Left lobe of liver (tissue), 2 donors: ENCODE results near the gene IL11. TPM values are rescaled to one million over a fixed set of nuclear protein-coding genes. Genes with fewer than 3 reads are reported as not detected.
"Not testable (repeated sequence)": the region's sequence is repeated elsewhere in the genome, so short reads cannot be mapped to it uniquely, and the experiment has no call there.

ENCODE experiments used
- ATAC-seq: fragments of 200-7000 bp; cut with Tn5 transposase; one replicate; pipeline ENCODE4 v1.9.1; 2020; ENCODE audit warnings: mild to moderate bottlenecking, moderate library complexity
- DNase-seq: peaks from one replicate; pipeline ENCODE4 v3.0.0-alpha.2; 2020; ENCODE audit warnings: low spot score
- total RNA-seq: library from RNA; stranded (reverse); gene quantifications from one replicate; pipeline ENCODE4 v1.2.1, GENCODE V29; 2021
- donor health status: DM: no; HTN: no; CAD: no; lungs with moderate emphysema.
- donor health status: DM: no; HTN: yes; CAD: no.

The IL11 gene
- total RNA-seq, 1 donor from 2014 or later: not detected

- DNase-seq: no peak
- no peak for ATAC-seq
Observed at GRCh38 chr19:55336101-55336500, 34.2 kb downstream of the IL11 start.

- ATAC-seq (peak; percentile 57), DNase-seq (no peak)
Observed at GRCh38 chr19:55333870-55334269, 36.4 kb downstream of the IL11 start.

DNA sequence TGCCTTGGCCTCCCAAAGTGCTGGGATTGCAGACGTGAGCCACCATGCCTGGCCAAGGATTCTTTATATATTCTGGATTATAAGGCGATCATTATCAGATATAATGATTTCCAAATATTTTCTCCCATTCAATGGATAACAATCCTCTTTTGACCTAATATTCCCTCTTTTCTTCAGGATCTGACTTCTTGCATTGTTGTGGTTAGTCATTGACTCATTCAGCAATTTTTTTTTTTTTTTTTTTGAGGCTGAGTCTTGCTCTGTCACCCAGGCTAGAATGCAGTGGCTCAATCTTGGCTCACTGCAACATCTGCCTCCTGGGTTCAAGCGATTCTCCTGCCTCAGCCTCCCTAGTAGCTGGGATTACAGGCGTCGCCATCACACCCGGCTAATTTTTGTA, 40.5 kb downstream of the IL11 start:
- ATAC-seq, DNase-seq: not testable (repeated sequence)

DNA sequence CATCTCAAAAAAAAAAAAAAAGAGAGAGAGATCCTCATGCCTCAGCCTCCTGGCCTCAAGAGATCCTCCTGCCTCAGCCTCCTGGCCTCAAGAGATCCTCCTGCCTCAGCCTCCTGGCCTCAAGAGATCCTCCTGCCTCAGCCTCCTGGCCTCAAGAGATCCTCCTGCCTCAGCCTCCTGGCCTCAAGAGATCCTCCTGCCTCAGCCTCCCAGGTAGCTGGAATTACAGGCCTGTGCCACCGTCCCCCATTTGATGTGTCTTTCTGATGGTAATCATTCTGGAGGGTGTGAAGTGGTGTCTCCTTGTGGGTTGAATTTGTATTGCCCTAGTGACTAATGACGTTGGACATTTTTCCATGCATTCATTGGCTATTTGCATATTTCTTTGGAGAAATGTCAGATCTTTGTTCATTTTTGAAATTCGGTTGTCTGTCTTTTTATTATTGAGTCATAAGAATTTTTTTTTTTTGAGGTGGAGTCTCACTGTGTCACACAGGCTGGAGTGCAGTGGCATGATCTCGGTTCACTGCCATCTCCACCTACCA, 41.4 kb downstream of the IL11 start:
- not testable (repeated sequence) for ATAC-seq

GRCh38 chr19:55325172-55325571, 45.1 kb downstream of the IL11 start, which contains the start of gene TMEM150B:
TSS of gene TMEM150B (minus strand) at chr19:55325341. CDS start at chr19:55321036, 4,305 bp downstream.
- no peak for DNase-seq
- ATAC-seq: peak; percentile 24

More for the DNA sequence above, 41.4 kb downstream of the IL11 start:
- not testable (repeated sequence) for DNase-seq

GRCh38 chr19:55324662-55325061, 45.6 kb downstream of the IL11 start:
- DNase-seq (no peak), ATAC-seq (no peak)

GRCh38 chr19:55322204-55322885, 47.9 kb downstream of the IL11 start:
- no peak for DNase-seq
- no peak for ATAC-seq

GRCh38 chr19:55321466-55322137, 48.7 kb downstream of the IL11 start:
- no peak for ATAC-seq
- DNase-seq: no peak

GRCh38 chr19:55320844-55321419, 49.3 kb downstream of the IL11 start:
- no peak for ATAC-seq
- no peak for DNase-seq

DNA sequence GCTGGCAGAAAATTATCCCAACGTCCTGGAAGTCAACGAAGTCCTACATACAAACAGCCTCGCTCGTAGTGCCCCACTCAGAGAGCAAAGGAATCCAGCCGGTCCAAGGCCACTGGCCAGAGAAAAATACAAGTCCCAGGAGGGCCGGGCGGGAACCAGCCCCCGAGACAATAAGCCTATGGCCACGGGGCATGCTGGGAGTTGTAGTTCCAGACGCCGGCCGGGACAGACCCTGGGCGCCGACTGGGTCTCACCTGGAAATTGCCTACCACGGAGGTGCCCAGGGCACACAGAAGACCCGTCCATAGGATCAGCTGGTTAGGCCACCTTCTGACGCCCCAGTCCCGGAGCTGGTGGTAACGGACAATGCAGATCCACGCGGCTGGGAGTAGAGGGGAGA, 50.5 kb downstream of the IL11 start:
- DNase-seq (no peak), ATAC-seq (no peak)

- ATAC-seq: no peak
- DNase-seq: no peak
Observed at GRCh38 chr19:55316646-55317045, 53.6 kb downstream of the IL11 start.

GRCh38 chr19:55315956-55316525, 54.2 kb downstream of the IL11 start:
- no peak for ATAC-seq
- no peak for DNase-seq

DNA sequence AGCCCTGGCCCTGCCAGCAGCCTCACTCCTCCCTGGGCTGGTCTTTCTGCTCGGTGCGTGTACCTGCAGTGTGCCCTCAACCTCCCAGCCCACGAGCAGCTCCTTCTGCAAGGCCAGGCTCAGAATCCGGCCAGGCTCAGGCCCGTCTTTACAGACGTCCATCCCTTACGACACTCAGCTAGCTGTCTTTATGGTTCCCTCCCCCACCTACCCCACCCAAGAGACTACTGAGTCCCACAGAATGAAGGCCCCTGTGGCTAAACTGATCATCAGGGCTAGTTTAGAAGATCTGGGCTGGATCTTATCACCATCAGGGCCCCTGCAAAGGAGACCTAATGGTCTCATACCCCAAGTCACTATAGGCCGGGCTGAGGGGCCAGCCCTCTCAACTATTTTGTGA, 55.9 kb downstream of the IL11 start:
- no peak for ATAC-seq
- DNase-seq: no peak

Other genes starting within 250 kb of the IL11 start
- 0.18 TPM for gene TNNT1, start 221.3 kb downstream of the IL11 start, total RNA-seq
- gene TNNI3, start 212.7 kb downstream of the IL11 start, total RNA-seq: not detected
- gene DNAAF3, start 203.8 kb downstream of the IL11 start, total RNA-seq: 0.63 TPM
- gene SYT5, start 190.2 kb downstream of the IL11 start, total RNA-seq: 0.20 TPM
- 6.3 TPM for gene PTPRH, start 161.0 kb downstream of the IL11 start, total RNA-seq
- 15.5 TPM for gene TMEM86B, start 141.7 kb downstream of the IL11 start, total RNA-seq
- 30.3 TPM for gene PPP6R1, start 111.4 kb downstream of the IL11 start, total RNA-seq
- gene HSPBP1, start 90.4 kb downstream of the IL11 start, total RNA-seq: 15.7 TPM
- gene BRSK1, start 86.5 kb downstream of the IL11 start, total RNA-seq: 0.55 TPM
- 1.2 TPM for gene TMEM150B, start 45.1 kb downstream of the IL11 start, total RNA-seq
- 4.5 TPM for gene KMT5C, start 30.6 kb downstream of the IL11 start, total RNA-seq
- gene COX6B2, start 15.7 kb downstream of the IL11 start, total RNA-seq: not detected
- gene GARIN5B, start 7.2 kb downstream of the IL11 start, total RNA-seq: not detected
- gene TMEM190, start 6.4 kb upstream of the IL11 start, total RNA-seq: not detected
- gene TMEM238, start 13.8 kb upstream of the IL11 start, total RNA-seq: 26.6 TPM
- gene RPL28, start 15.5 kb upstream of the IL11 start, total RNA-seq: 515 TPM
- gene UBE2S, start 37.3 kb upstream of the IL11 start, total RNA-seq: 5.6 TPM
- gene SHISA7, start 72.8 kb upstream of the IL11 start, total RNA-seq: not detected
- 105 TPM for gene ISOC2, start 91.2 kb upstream of the IL11 start, total RNA-seq
- gene C19orf85, start 94.3 kb upstream of the IL11 start, total RNA-seq: not detected
- gene ZNF628, start 106.2 kb upstream of the IL11 start, total RNA-seq: 5.3 TPM
- gene NAT14, start 114.7 kb upstream of the IL11 start, total RNA-seq: 4.6 TPM
- 0.81 TPM for gene SSC5D, start 118.0 kb upstream of the IL11 start, total RNA-seq
- gene SBK2, start 166.7 kb upstream of the IL11 start, total RNA-seq: not detected
- gene SBK3, start 175.1 kb upstream of the IL11 start, total RNA-seq: not detected
- gene ZNF579, start 210.4 kb upstream of the IL11 start, total RNA-seq: 4.5 TPM
- 6.7 TPM for gene FIZ1, start 229.1 kb upstream of the IL11 start, total RNA-seq
- 13.2 TPM for gene ZNF524, start 229.8 kb upstream of the IL11 start, total RNA-seq
- 8.1 TPM for gene ZNF865, start 235.2 kb upstream of the IL11 start, total RNA-seq